HEK293 (cell line): Measurements from ENCODE around the gene ZNF451.

Source experiments
- CTCF ChIA-PET: fragments of 350-600 bp; formaldehyde crosslinking; extraction: SDS; loops from one replicate; lab custom pipeline; 2021; ENCODE audit warnings: antibody characterized with exemption; lab: Yijun Ruan, JAX
- POLR2A ChIA-PET: fragments of 300-600 bp; formaldehyde crosslinking; extraction: SDS; loops from one replicate; lab custom pipeline; 2020; ENCODE audit warnings: antibody characterized with exemption, inconsistent platforms; lab: Yijun Ruan, JAX
- H3K27ac ChIP-seq: fragments of 200-500 bp; sonication (Bioruptor generic); 2 replicates; pipeline ENCODE4 v1.5.1; 2014; ENCODE audit warnings: low read depth, low read length, control low read depth, inconsistent platforms; ENCODE audit errors: extremely low read depth
- H3K36me3 ChIP-seq, 2 experiments: fragments of 200-500 bp in 1 of 2; sonication (Bioruptor generic) in 1 of 2; 1 replicate in 1 of 2; 2 replicates in 1 of 2; pipeline ENCODE4 v1.5.1; 2014 to 2017; ENCODE audit warnings: inconsistent platforms in 2 of 2, low read length in 2 of 2; ENCODE audit not compliant: control insufficient read depth in 2 of 2, insufficient read depth in 1 of 2
- H3K4me1 ChIP-seq: fragments of 200-500 bp; sonication (Bioruptor generic); 2 replicates; pipeline ENCODE4 v1.5.1; 2014; ENCODE audit warnings: mild to moderate bottlenecking, low read length, inconsistent platforms; ENCODE audit not compliant: control insufficient read depth, insufficient read depth
- H3K4me3 ChIP-seq: 2 replicates; pipeline ENCODE4 v1.5.1; 2011; ENCODE audit warnings: low read depth, mild to moderate bottlenecking, control low read depth, low read length, moderate library complexity
- H3K9me3 ChIP-seq: fragments of 200-500 bp; sonication (Bioruptor generic); 2 replicates; pipeline ENCODE4 v1.5.1; 2014; ENCODE audit warnings: low read depth, low read length, inconsistent platforms; ENCODE audit not compliant: control insufficient read depth, insufficient read depth
- IKZF3 ChIP-seq: fragments of 450-650 bp; IDR thresholded peaks from 2 replicates; pipeline ENCODE4 v1.5.0; 2018; ENCODE audit warnings: missing biosample characterization, mild to moderate bottlenecking, missing genetic modification characterization, moderate library complexity
- PRDM1 ChIP-seq: fragments of 450-650 bp; formaldehyde crosslinking; IDR thresholded peaks from 2 replicates; pipeline ENCODE4; 2016; ENCODE audit warnings: missing biosample characterization, missing genetic modification characterization
- SP3 ChIP-seq: fragments of 450-650 bp; formaldehyde crosslinking; IDR thresholded peaks from 2 replicates; pipeline ENCODE4 v1.5.1; 2016; ENCODE audit warnings: missing biosample characterization, missing genetic modification characterization
- SP7 ChIP-seq: fragments of 450-650 bp; formaldehyde crosslinking; IDR thresholded peaks from 2 replicates; pipeline ENCODE4 v1.5.1; 2016; ENCODE audit warnings: missing biosample characterization, missing genetic modification characterization
- TRIM28 ChIP-seq: IDR thresholded peaks from 2 replicates; pipeline ENCODE4 v1.6.1; 2011; ENCODE audit warnings: low read length, control low read depth, borderline replicate concordance
- ZBTB20 ChIP-seq: fragments of 450-650 bp; formaldehyde crosslinking; IDR thresholded peaks from 2 replicates; pipeline ENCODE4 v1.5.1; 2016; ENCODE audit warnings: missing biosample characterization, missing genetic modification characterization
- ZBTB48 ChIP-seq: fragments of 450-650 bp; formaldehyde crosslinking; IDR thresholded peaks from 2 replicates; pipeline ENCODE4 v1.5.1; 2016; ENCODE audit warnings: missing biosample characterization, missing genetic modification characterization
- ZBTB8A ChIP-seq: fragments of 450-650 bp; formaldehyde crosslinking; IDR thresholded peaks from 2 replicates; pipeline ENCODE4 v1.5.1; 2016; ENCODE audit warnings: missing biosample characterization, missing genetic modification characterization
- ZEB2 ChIP-seq: fragments of 450-650 bp; formaldehyde crosslinking; IDR thresholded peaks from 2 replicates; pipeline ENCODE4 v1.5.1; 2016; ENCODE audit warnings: missing biosample characterization, missing genetic modification characterization
- ZNF184 ChIP-seq: fragments of 450-650 bp; IDR thresholded peaks from 2 replicates; pipeline ENCODE4 v1.5.1; 2018; ENCODE audit warnings: missing biosample characterization, mild to moderate bottlenecking, missing genetic modification characterization
- ZNF24 ChIP-seq: fragments of 450-650 bp; formaldehyde crosslinking; IDR thresholded peaks from 2 replicates; pipeline ENCODE4 v1.5.1; 2016; ENCODE audit warnings: missing biosample characterization, missing genetic modification characterization
- ZNF366 ChIP-seq: fragments of 450-650 bp; formaldehyde crosslinking; conservative IDR thresholded peaks from 2 replicates; pipeline ENCODE4 v1.5.1; 2016; ENCODE audit warnings: missing biosample characterization, missing genetic modification characterization
- ZNF394 ChIP-seq: fragments of 450-650 bp; formaldehyde crosslinking; IDR thresholded peaks from 2 replicates; pipeline ENCODE4 v1.5.1; 2016; ENCODE audit warnings: missing biosample characterization, missing genetic modification characterization, mild to moderate bottlenecking, moderate library complexity, borderline replicate concordance
- ZNF501 ChIP-seq: fragments of 450-650 bp; formaldehyde crosslinking; IDR thresholded peaks from 2 replicates; pipeline ENCODE4 v1.5.1; 2016; ENCODE audit warnings: missing biosample characterization, missing genetic modification characterization
- ZNF529 ChIP-seq: fragments of 450-650 bp; formaldehyde crosslinking; IDR thresholded peaks from 2 replicates; pipeline ENCODE4 v1.5.1; 2017; ENCODE audit warnings: missing genetic modification characterization, missing biosample characterization; ENCODE audit not compliant: insufficient replicate concordance
- ZNF561 ChIP-seq: fragments of 450-650 bp; IDR thresholded peaks from 2 replicates; pipeline ENCODE4 v1.5.1; 2018; ENCODE audit warnings: missing biosample characterization, missing genetic modification characterization, borderline replicate concordance
- ZNF600 ChIP-seq: fragments of 450-650 bp; formaldehyde crosslinking; IDR thresholded peaks from 2 replicates; pipeline ENCODE4 v1.5.1; 2016; ENCODE audit warnings: missing biosample characterization, missing genetic modification characterization
- ZNF660 ChIP-seq: fragments of 450-650 bp; IDR thresholded peaks from 2 replicates; pipeline ENCODE4 v1.5.1; 2018; ENCODE audit warnings: missing biosample characterization, mild to moderate bottlenecking, missing genetic modification characterization
- ZNF677 ChIP-seq: fragments of 450-650 bp; IDR thresholded peaks from 2 replicates; pipeline ENCODE4 v1.5.0; 2018; ENCODE audit warnings: missing biosample characterization, mild to moderate bottlenecking, missing genetic modification characterization, moderate library complexity
- ZNF707 ChIP-seq: fragments of 450-650 bp; formaldehyde crosslinking; IDR thresholded peaks from 2 replicates; pipeline ENCODE4 v1.5.1; 2016; ENCODE audit warnings: missing biosample characterization, missing genetic modification characterization
- TF ChIP-seq, protein P1 (sequence below): fragments of 450-650 bp; formaldehyde crosslinking; IDR thresholded peaks from 2 replicates; pipeline ENCODE4 v1.5.1; 2016; ENCODE audit warnings: missing biosample characterization, missing genetic modification characterization
- TF ChIP-seq, protein P2 (sequence below): fragments of 450-650 bp; formaldehyde crosslinking; IDR thresholded peaks from 2 replicates; pipeline ENCODE4 v1.5.1; 2016; ENCODE audit warnings: missing biosample characterization, missing genetic modification characterization
- TF ChIP-seq, protein P3 (sequence below): fragments of 450-650 bp; formaldehyde crosslinking; conservative IDR thresholded peaks from 2 replicates; pipeline ENCODE4 v1.5.1; 2016; ENCODE audit warnings: low read depth, missing biosample characterization, missing genetic modification characterization

Gene ZNF451

DNA sequence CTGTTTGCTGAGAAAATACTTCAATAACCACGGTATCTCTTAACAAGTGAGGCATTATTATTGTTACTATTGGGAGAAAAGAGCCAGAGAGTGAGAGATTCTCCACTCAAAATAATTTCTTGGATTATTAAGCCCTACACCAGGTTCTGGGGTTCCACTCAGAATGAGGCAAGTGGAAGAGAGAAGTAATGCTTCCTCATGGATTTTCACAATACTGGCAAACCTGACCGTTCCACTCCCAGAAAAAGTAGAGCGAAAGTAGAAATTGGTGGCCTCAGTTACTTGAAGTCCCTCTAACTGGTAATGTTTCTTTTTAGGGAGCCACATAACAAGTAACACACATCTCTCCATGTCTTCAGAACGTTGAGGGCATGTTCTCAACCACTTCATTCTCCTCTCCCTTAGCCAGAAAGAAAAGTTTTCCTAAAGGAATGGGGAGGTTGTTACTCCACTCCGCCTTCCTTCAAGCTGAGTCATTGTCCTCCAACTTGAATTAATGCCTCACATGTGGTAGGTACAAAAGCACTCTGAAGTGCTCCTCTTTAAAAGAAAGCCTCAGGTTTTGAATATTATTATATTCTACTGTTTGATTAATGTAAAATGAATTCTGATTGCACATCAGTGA is 84.0 kb downstream of the ZNF451 start:
- Histone ChIP-seq H3K36me3 (peaks cover 0 to 5% of the 10 kb centered on the region in 2 experiments; a peak in 2 of 3 replicates), H3K9me3 (no peaks in the 10 kb centered on the region), H3K4me3 (peak overlapping the region; percentile 65), H3K4me1 (peaks cover 14% of the 10 kb centered on the region; the same call in 1 of the 2 replicates), H3K27ac (peak overlapping the region; percentile 34; the same call in 1 of the 2 replicates)
- ChIA-PET POLR2A (no interaction called here), CTCF (interaction anchor here (0.6 kb wide), 1 partner anchor 271 kb away, joined by 3 read pairs; no protein-coding TSS in a partner anchor)
- TF ChIP-seq ZNF24 (tag by site-specific recombination) (peak; percentile 82), ZNF561 (tag by site-specific recombination) (0 out of 2 replicates have a peak, but pooled peaks have one; percentile 40), ZBTB8A (tag by site-specific recombination) (peak; percentile 29; the same call in 1 of the 2 replicates), ZNF184 (tag by site-specific recombination) (0 out of 2 replicates have a peak, but pooled peaks have one; percentile 2), ZNF677 (tag by site-specific recombination) (no peak), IKZF3 (tag by site-specific recombination) (peak; percentile 90), ZNF600 (tag by site-specific recombination) (peak; percentile 79; the same call in 1 of the 2 replicates), ZEB2 (peak; percentile 39; the same call in 1 of the 2 replicates), ZNF394 (tag by site-specific recombination) (peak; percentile 14; the same call in 1 of the 2 replicates), ZNF529 (tag by site-specific recombination) (no peak), TRIM28 (no peak), ZNF660 (tag by site-specific recombination) (peak; percentile 17; the same call in 1 of the 2 replicates), ZBTB20 (tag by site-specific recombination) (peak; percentile 80), PRDM1 (peak; percentile 89), ZNF501 (tag by site-specific recombination) (0 out of 2 replicates have a peak, but pooled peaks have one; percentile 28), SP3 (tag by site-specific recombination) (0 out of 2 replicates have a peak, but pooled peaks have one; percentile 12), SP7 (tag by site-specific recombination) (peak; percentile 28; the same call in 1 of the 2 replicates), ZBTB48 (tag by site-specific recombination) (peak; percentile 86), ZNF707 (tag by site-specific recombination) (no peak), ZNF366 (tag by site-specific recombination) (peak; percentile 75)
- TF ChIP-seq, protein P1, sequence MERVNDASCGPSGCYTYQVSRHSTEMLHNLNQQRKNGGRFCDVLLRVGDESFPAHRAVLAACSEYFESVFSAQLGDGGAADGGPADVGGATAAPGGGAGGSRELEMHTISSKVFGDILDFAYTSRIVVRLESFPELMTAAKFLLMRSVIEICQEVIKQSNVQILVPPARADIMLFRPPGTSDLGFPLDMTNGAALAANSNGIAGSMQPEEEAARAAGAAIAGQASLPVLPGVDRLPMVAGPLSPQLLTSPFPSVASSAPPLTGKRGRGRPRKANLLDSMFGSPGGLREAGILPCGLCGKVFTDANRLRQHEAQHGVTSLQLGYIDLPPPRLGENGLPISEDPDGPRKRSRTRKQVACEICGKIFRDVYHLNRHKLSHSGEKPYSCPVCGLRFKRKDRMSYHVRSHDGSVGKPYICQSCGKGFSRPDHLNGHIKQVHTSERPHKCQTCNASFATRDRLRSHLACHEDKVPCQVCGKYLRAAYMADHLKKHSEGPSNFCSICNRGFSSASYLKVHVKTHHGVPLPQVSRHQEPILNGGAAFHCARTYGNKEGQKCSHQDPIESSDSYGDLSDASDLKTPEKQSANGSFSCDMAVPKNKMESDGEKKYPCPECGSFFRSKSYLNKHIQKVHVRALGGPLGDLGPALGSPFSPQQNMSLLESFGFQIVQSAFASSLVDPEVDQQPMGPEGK (tag by site-specific recombination), result no peak
- TF ChIP-seq, protein P2, sequence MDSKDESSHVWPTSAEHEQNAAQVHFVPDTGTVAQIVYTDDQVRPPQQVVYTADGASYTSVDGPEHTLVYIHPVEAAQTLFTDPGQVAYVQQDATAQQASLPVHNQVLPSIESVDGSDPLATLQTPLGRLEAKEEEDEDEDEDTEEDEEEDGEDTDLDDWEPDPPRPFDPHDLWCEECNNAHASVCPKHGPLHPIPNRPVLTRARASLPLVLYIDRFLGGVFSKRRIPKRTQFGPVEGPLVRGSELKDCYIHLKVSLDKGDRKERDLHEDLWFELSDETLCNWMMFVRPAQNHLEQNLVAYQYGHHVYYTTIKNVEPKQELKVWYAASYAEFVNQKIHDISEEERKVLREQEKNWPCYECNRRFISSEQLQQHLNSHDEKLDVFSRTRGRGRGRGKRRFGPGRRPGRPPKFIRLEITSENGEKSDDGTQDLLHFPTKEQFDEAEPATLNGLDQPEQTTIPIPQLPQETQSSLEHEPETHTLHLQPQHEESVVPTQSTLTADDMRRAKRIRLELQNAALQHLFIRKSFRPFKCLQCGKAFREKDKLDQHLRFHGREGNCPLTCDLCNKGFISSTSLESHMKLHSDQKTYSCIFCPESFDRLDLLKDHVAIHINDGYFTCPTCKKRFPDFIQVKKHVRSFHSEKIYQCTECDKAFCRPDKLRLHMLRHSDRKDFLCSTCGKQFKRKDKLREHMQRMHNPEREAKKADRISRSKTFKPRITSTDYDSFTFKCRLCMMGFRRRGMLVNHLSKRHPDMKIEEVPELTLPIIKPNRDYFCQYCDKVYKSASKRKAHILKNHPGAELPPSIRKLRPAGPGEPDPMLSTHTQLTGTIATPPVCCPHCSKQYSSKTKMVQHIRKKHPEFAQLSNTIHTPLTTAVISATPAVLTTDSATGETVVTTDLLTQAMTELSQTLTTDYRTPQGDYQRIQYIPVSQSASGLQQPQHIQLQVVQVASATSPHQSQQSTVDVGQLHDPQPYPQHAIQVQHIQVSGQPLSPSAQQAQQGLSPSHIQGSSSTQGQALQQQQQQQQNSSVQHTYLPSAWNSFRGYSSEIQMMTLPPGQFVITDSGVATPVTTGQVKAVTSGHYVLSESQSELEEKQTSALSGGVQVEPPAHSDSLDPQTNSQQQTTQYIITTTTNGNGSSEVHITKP (tag by site-specific recombination), result peak; percentile 52; the same call in 1 of the 2 replicates
- TF ChIP-seq, protein P3, sequence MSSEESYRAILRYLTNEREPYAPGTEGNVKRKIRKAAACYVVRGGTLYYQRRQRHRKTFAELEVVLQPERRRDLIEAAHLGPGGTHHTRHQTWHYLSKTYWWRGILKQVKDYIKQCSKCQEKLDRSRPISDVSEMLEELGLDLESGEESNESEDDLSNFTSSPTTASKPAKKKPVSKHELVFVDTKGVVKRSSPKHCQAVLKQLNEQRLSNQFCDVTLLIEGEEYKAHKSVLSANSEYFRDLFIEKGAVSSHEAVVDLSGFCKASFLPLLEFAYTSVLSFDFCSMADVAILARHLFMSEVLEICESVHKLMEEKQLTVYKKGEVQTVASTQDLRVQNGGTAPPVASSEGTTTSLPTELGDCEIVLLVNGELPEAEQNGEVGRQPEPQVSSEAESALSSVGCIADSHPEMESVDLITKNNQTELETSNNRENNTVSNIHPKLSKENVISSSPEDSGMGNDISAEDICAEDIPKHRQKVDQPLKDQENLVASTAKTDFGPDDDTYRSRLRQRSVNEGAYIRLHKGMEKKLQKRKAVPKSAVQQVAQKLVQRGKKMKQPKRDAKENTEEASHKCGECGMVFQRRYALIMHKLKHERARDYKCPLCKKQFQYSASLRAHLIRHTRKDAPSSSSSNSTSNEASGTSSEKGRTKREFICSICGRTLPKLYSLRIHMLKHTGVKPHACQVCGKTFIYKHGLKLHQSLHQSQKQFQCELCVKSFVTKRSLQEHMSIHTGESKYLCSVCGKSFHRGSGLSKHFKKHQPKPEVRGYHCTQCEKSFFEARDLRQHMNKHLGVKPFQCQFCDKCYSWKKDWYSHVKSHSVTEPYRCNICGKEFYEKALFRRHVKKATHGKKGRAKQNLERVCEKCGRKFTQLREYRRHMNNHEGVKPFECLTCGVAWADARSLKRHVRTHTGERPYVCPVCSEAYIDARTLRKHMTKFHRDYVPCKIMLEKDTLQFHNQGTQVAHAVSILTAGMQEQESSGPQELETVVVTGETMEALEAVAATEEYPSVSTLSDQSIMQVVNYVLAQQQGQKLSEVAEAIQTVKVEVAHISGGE (tag by site-specific recombination), result peak; percentile 50
